Mesenchymal stem cell (in vitro differentiated cells and primary cell): ENCODE results near the gene S100A8.
A peak's percentile ranks its signal among the peaks of the same experiment; 100 is the strongest.

Source experiments
- DNase-seq: peaks from one replicate; pipeline ENCODE4 v3.0.0-alpha.2; 2013
- H2AFZ ChIP-seq: one replicate; pipeline ENCODE4 v1.6.1; 2013; ENCODE audit warnings: low read depth, mild to moderate bottlenecking, control low read depth, inconsistent platforms, low read length, moderate library complexity
- H2AK5ac ChIP-seq: 2 replicates; pipeline ENCODE4 v1.6.1; 2013; ENCODE audit warnings: low read length, moderate library complexity, mild to moderate bottlenecking, inconsistent platforms; ENCODE audit not compliant: severe bottlenecking
- H2BK120ac ChIP-seq: one replicate; pipeline ENCODE4 v1.6.1; 2013; ENCODE audit warnings: low read depth, mild to moderate bottlenecking, inconsistent platforms, low read length, moderate library complexity
- H2BK12ac ChIP-seq, 2 experiments: one replicate each; pipeline ENCODE4 v1.6.1; 2013; ENCODE audit warnings: inconsistent platforms in 2 of 2, low read length in 2 of 2, mild to moderate bottlenecking in 2 of 2, moderate library complexity in 2 of 2, control low read depth in 1 of 2
- H2BK15ac ChIP-seq: one replicate; pipeline ENCODE4 v1.6.1; 2013; ENCODE audit warnings: mild to moderate bottlenecking, low read depth, inconsistent platforms; ENCODE audit not compliant: poor library complexity, severe bottlenecking
- H2BK5ac ChIP-seq: 2 replicates; pipeline ENCODE4 v1.6.1; 2013; ENCODE audit warnings: low read depth, mild to moderate bottlenecking, low read length, control low read depth, inconsistent platforms; ENCODE audit not compliant: poor library complexity, severe bottlenecking
- H3K14ac ChIP-seq, 2 experiments: one replicate each; pipeline ENCODE4 v1.6.1; 2013; ENCODE audit warnings: inconsistent platforms in 2 of 2, low read length in 2 of 2, control low read depth in 1 of 2, mild to moderate bottlenecking in 1 of 2, moderate library complexity in 1 of 2
- H3K18ac ChIP-seq, 2 experiments: one replicate each; pipeline ENCODE4 v1.6.1; 2013; ENCODE audit warnings: inconsistent platforms in 2 of 2, low read length in 2 of 2, control low read depth in 1 of 2, low read depth in 1 of 2, mild to moderate bottlenecking in 1 of 2
- H3K23ac ChIP-seq, 2 experiments: one replicate each; pipeline ENCODE4 v1.6.1; 2013; ENCODE audit warnings: inconsistent platforms in 2 of 2, low read length in 2 of 2, mild to moderate bottlenecking in 2 of 2, moderate library complexity in 2 of 2, control low read depth in 1 of 2
- H3K27ac ChIP-seq: 2 replicates; pipeline ENCODE4 v1.5.1; 2013; ENCODE audit warnings: mild to moderate bottlenecking, moderate library complexity, low read length, control low read depth, inconsistent platforms; ENCODE audit not compliant: poor library complexity, severe bottlenecking
- H3K27me3 ChIP-seq, 2 experiments: 2 replicates each; pipeline versions ENCODE4 v1.6.1 to v1.7.0; 2013; ENCODE audit warnings: low read length in 2 of 2, mild to moderate bottlenecking in 2 of 2, moderate library complexity in 2 of 2, control low read depth in 1 of 2, inconsistent platforms in 1 of 2; ENCODE audit not compliant: control insufficient read depth in 1 of 2, insufficient read depth in 1 of 2
- H3K36me3 ChIP-seq, 2 experiments: 2 replicates each; pipeline versions ENCODE4 v1.6.1 to v1.7.0; 2013; ENCODE audit warnings: low read length in 2 of 2, control low read depth in 1 of 2, inconsistent platforms in 1 of 2, low read depth in 1 of 2, mild to moderate bottlenecking in 1 of 2; ENCODE audit not compliant: insufficient read depth in 2 of 2, control insufficient read depth in 1 of 2
- H3K4ac ChIP-seq, 2 experiments: one replicate each; pipeline ENCODE4 v1.6.1; 2013; ENCODE audit warnings: inconsistent platforms in 2 of 2, low read length in 2 of 2, mild to moderate bottlenecking in 2 of 2, moderate library complexity in 2 of 2, control low read depth in 1 of 2, low read depth in 1 of 2
- H3K4me1 ChIP-seq: 2 replicates; pipeline ENCODE4 v1.6.1; 2013; ENCODE audit warnings: low read depth, low read length, control low read depth; ENCODE audit not compliant: control insufficient read depth, insufficient read depth
- H3K4me2 ChIP-seq: 2 replicates; pipeline ENCODE4 v1.6.1; 2013; ENCODE audit warnings: low read length, mild to moderate bottlenecking, inconsistent platforms; ENCODE audit not compliant: poor library complexity, severe bottlenecking
- H3K4me3 ChIP-seq, 2 experiments: 2 replicates each; pipeline versions ENCODE4 v1.5.1 to v1.7.0; 2013; ENCODE audit warnings: low read length in 2 of 2, mild to moderate bottlenecking in 2 of 2, control low read depth in 1 of 2, low read depth in 1 of 2; ENCODE audit not compliant: insufficient read depth in 1 of 2
- H3K79me1 ChIP-seq: replicated peaks from 2 replicates; pipeline ENCODE4 v1.6.1; 2013; ENCODE audit warnings: mild to moderate bottlenecking, control low read depth, low read length, inconsistent platforms; ENCODE audit not compliant: poor library complexity, severe bottlenecking
- H3K9ac ChIP-seq: 2 replicates; pipeline ENCODE4 v1.7.0; 2013; ENCODE audit warnings: mild to moderate bottlenecking, low read length, moderate library complexity
- H3K9me3 ChIP-seq: 2 replicates; pipeline ENCODE4 v1.7.0; 2013; ENCODE audit warnings: mild to moderate bottlenecking, low read length; ENCODE audit not compliant: control insufficient read depth
- H4K8ac ChIP-seq: one replicate; pipeline ENCODE4 v1.6.1; 2013; ENCODE audit warnings: inconsistent platforms, mild to moderate bottlenecking, low read length, moderate library complexity
- H4K91ac ChIP-seq: one replicate; pipeline ENCODE4 v1.6.1; 2013; ENCODE audit warnings: mild to moderate bottlenecking, low read length, inconsistent platforms
- WGBS: methylation state at CpG from one replicate; pipeline ENCODE4 v1.1.7; 2013; ENCODE audit warnings: mixed read lengths; 5-methylcytosine and 5-hydroxymethylcytosine counted together

S100A8 gene

DNA sequence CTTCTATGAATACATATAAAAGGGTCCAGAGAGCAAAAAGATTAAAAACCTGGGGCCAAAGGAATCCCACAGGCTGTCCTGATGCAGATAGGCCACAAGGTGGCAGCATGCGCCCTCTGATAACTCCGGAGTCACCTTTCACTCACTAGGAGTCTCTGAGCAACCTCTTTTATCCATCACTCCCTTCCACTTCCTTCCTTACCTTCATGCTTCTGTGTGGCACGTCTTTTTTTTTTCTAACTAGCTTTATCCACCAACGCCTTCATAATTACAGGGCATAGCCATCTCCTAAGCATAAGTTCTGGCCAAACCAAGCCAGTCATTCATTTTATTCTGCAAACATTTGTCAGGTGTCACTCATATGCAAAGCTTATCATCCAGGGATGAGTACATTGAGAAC, 38.4 kb downstream of the S100A8 start:
- WGBS, result 0% methylated on average over 4 of the region's 4 CpGs
- no peaks in the 10 kb centered on the region for H3K36me3 ChIP-seq

DNA sequence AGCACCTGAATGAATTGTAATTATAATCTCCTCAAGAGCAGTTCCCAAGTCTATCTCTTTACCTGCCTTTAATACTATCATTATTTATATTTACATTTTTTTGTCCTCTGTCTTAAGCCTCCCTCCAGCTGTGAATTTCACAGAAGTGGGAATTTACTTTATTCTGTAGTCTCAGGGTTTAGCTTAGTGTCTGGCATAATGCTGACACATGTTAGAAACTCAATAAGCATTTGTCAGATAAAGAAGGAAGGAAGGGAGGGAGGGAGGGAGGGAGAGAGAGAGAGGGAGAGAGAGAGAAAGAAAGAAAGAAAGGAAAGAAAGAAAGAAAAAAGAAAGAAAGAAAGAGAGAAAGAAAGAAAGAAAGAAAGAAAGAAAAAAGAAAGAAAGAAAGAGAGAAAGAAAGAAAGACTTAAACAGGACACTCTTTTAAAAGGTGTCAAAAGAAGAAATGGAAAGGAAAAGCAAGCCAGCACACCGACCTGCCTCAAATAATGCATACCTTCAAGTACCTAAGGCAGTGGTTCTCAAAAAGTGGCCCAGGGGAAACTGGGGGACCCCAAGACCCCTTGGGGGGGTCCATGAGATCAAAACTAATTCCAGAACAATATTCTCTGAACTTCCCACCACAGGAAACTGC, 40.4 kb downstream of the S100A8 start:
- no peak overlapping the region for H4K91ac ChIP-seq

More for the DNA sequence above, 38.4 kb downstream of the S100A8 start:
- no peaks in the 10 kb centered on the region for H3K9me3 ChIP-seq
- H3K9ac ChIP-seq, result no peak overlapping the region
- H3K18ac ChIP-seq, result no peak overlapping the region
- no peak overlapping the region for H3K4ac ChIP-seq
- H3K4me1 ChIP-seq, result no peaks in the 10 kb centered on the region
- no peak overlapping the region for H3K4me2 ChIP-seq
- no peak overlapping the region for H4K91ac ChIP-seq
- no peak overlapping the region for H3K27ac ChIP-seq
- H2AK5ac ChIP-seq, result no peak overlapping the region
- H2BK15ac ChIP-seq, result no peak overlapping the region
- no peaks in the 10 kb centered on the region for H3K79me1 ChIP-seq
- H3K27me3 ChIP-seq, result peaks cover 9 to 84% of the 10 kb centered on the region in 2 experiments
- no peak overlapping the region for H3K14ac ChIP-seq
- no peak overlapping the region for H2BK5ac ChIP-seq
- H2BK12ac ChIP-seq, result no peak overlapping the region
- no peak overlapping the region for H4K8ac ChIP-seq
- peak; percentile 62 for DNase-seq
- H3K23ac ChIP-seq, result no peak overlapping the region
- H3K4me3 ChIP-seq, result no peak overlapping the region
- no peak overlapping the region for H2BK120ac ChIP-seq
- no peak overlapping the region for H2AFZ ChIP-seq

DNA sequence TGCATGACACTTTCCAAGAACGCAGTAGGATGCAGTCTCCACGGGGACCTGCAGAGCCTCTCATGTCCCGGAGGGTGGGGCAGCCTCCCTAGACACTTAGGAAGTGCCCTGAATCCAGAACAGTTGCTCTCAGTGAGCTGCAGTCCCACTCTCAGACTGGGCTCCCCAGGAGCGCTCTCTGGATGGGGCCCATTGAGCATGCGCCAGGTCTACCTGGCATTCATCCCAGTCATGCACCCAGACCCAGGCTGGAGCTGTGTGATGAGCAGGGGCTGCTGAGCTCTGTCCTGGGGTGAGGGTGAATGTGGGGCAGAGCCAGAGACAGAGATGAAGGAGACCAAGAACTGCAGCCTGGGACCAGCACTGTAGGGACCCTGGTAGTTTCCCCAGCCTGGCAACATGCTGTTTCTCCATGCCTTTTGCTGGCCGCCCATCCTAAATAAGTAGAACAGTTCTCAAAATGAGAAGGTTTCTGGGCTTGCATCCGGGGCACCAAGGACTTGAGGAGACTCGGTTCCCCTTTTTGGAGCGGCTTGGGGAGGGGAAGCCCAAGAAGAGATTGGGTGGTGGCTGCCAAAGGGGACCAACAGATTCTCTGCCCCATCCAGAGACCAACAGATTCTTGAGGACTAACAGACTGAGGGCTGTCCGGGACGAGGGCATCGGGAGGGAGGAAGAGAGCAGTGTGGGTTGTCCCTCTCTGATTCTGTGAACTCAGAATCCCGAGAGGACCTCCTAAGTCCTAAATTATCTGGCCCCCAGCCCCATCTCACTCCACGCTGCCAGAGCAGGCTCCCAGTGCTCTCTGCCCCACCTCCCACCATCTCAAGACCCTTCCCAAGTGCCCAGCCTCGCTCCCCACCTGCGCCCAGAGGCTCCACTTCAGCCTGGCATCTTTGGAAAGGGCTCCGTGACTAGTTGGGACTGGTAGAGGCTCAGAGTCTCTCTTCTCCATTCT, 41.2 kb downstream of the S100A8 start:
- no peak overlapping the region for H4K91ac ChIP-seq

More for the DNA sequence above, 40.4 kb downstream of the S100A8 start:
- no peak overlapping the region for H3K4me2 ChIP-seq
- H4K8ac ChIP-seq, result no peak overlapping the region
- H3K27me3 ChIP-seq, result peaks cover 15 to 83% of the 10 kb centered on the region in 2 experiments
- 50% methylated on average over 1 of the region's 1 CpG for WGBS
- H3K27ac ChIP-seq, result no peak overlapping the region
- no peak for DNase-seq
- H3K14ac ChIP-seq, result no peak overlapping the region
- no peak overlapping the region for H3K4ac ChIP-seq
- H3K36me3 ChIP-seq, result no peaks in the 10 kb centered on the region
- H2AFZ ChIP-seq, result no peak overlapping the region
- H3K18ac ChIP-seq, result no peak overlapping the region
- no peak overlapping the region for H2AK5ac ChIP-seq
- no peaks in the 10 kb centered on the region for H3K79me1 ChIP-seq
- no peaks in the 10 kb centered on the region for H3K9me3 ChIP-seq
- H2BK5ac ChIP-seq, result no peak overlapping the region
- H2BK120ac ChIP-seq, result no peak overlapping the region
- no peak overlapping the region for H2BK12ac ChIP-seq
- H3K4me3 ChIP-seq, result no peak overlapping the region
- no peak overlapping the region for H2BK15ac ChIP-seq
- no peaks in the 10 kb centered on the region for H3K4me1 ChIP-seq
- no peak overlapping the region for H3K9ac ChIP-seq
- H3K23ac ChIP-seq, result no peak overlapping the region

More for the DNA sequence above, 41.2 kb downstream of the S100A8 start:
- H4K8ac ChIP-seq, result no peak overlapping the region
- no peaks in the 10 kb centered on the region for H3K79me1 ChIP-seq
- H3K9ac ChIP-seq, result no peak overlapping the region
- no peak overlapping the region for H2AFZ ChIP-seq
- H3K4me1 ChIP-seq, result no peaks in the 10 kb centered on the region
- no peak overlapping the region for H3K4ac ChIP-seq
- H3K23ac ChIP-seq, result no peak overlapping the region
- H2AK5ac ChIP-seq, result no peak overlapping the region
- H2BK12ac ChIP-seq, result no peak overlapping the region
- no peak overlapping the region for H2BK15ac ChIP-seq
- no peak overlapping the region for H3K4me2 ChIP-seq
- peaks cover 18 to 83% of the 10 kb centered on the region in 2 experiments for H3K27me3 ChIP-seq
- H3K9me3 ChIP-seq, result no peaks in the 10 kb centered on the region
- DNase-seq, result no peak
- no peak overlapping the region for H3K4me3 ChIP-seq
- 69% methylated on average over 17 of the region's 17 CpGs for WGBS
- H2BK5ac ChIP-seq, result no peak overlapping the region
- H3K18ac ChIP-seq, result no peak overlapping the region
- no peak overlapping the region for H3K14ac ChIP-seq
- no peak overlapping the region for H2BK120ac ChIP-seq
- no peak overlapping the region for H3K27ac ChIP-seq
- no peaks in the 10 kb centered on the region for H3K36me3 ChIP-seq
